Measurements from ENCODE around the gene TSPO2. TPM values are rescaled to one million over a fixed set of nuclear protein-coding genes. Genes with fewer than 3 reads are reported as not detected.

Gene TSPO2
- polyA plus RNA-seq, 1 donor (not counting 4 experiments of a cell fraction or from before 2014, with no cell fraction given) = not detected

DNA sequence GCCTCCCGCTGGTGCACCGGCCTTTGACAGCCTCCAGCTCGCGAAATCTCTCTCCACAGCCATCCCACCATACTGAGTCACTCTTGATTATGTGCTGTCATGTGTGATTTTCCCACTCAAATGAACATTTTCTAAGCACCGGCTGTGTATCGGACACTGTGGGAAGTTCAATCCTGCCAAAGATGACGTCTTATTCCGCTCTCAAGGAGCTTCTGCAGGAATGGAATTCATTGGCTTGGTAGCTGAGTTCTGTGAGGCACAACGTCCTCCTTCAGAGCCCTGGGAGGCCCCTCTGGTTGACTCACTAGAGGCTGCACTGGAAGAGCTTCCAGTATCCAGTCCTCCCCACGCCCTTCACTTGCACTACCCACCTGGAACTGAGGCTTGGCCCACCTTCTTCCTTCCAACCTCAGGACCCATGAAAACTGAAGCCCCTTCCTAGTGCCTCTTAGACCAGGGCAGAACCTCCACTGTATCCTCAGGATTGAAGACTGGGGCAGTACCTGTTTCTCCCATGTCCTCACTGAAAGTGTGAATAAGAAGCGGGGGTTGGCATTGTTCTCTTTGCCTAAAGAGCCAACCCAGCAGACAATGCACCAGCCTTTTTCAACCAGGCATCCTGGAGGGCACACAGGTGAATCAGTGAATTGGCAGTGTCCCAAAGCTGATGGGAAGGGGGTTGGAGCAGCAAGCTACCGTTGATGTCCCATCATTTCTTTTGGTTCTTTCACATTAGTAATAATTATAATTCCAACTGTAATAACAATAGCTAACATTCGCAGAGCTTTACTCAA, 5.0 kb upstream of the TSPO2 start:
- peak overlapping the region in 2 of 3 experiments; percentile 23 to 27 for H3K4me3 ChIP-seq (ENCODE audit: control insufficient read depth in 2 of 3, extremely low read depth in 1 of 3, insufficient read depth in 2 of 3, low read depth in 1 of 3, low read length in 3 of 3)
- no peak for TF ChIP-seq EZH2 (IDR thresholded peaks at IDR 0.05; ENCODE audit: low read length)
- TF ChIP-seq, protein P1, sequence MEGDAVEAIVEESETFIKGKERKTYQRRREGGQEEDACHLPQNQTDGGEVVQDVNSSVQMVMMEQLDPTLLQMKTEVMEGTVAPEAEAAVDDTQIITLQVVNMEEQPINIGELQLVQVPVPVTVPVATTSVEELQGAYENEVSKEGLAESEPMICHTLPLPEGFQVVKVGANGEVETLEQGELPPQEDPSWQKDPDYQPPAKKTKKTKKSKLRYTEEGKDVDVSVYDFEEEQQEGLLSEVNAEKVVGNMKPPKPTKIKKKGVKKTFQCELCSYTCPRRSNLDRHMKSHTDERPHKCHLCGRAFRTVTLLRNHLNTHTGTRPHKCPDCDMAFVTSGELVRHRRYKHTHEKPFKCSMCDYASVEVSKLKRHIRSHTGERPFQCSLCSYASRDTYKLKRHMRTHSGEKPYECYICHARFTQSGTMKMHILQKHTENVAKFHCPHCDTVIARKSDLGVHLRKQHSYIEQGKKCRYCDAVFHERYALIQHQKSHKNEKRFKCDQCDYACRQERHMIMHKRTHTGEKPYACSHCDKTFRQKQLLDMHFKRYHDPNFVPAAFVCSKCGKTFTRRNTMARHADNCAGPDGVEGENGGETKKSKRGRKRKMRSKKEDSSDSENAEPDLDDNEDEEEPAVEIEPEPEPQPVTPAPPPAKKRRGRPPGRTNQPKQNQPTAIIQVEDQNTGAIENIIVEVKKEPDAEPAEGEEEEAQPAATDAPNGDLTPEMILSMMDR (optimal IDR thresholded peaks at IDR 0.05 in 1 of 3, IDR thresholded peaks at IDR 0.05 in 1 of 3, conservative IDR thresholded peaks at IDR 0.05 in 1 of 3; ENCODE audit: extremely low read depth in 1 of 3, insufficient read depth in 2 of 3, low read length in 3 of 3) = peak in 1 of 3 experiments; percentile 27
- H4K20me1 ChIP-seq (ENCODE audit: control insufficient read depth, extremely low read depth, insufficient read depth, low read length) = no peaks in the 10 kb centered on the region
- peak overlapping the region; percentile 47 for H3K27ac ChIP-seq (ENCODE audit: control insufficient read depth, insufficient read depth, low read length)
- peaks cover 45% of the 10 kb centered on the region for H3K4me1 ChIP-seq (ENCODE audit: control insufficient read depth, extremely low read depth, insufficient read depth, low read length)
- H3K36me3 ChIP-seq (ENCODE audit: control insufficient read depth in 2 of 2, extremely low read depth in 1 of 2, insufficient read depth in 2 of 2, low read length in 2 of 2) = no peaks in the 10 kb centered on the region
- H3K79me2 ChIP-seq (ENCODE audit: control insufficient read depth, insufficient read depth, low read length) = no peaks in the 10 kb centered on the region
- dilution Hi-C loops (cut with MboI; ENCODE audit: extremely low pct_ligation_motif_present, low sequenced_read_pairs) = no loop called here
- H3K27me3 ChIP-seq (ENCODE audit: control insufficient read depth, extremely low read depth, insufficient read depth, low read length) = no peaks in the 10 kb centered on the region
- H3K9ac ChIP-seq (ENCODE audit: control insufficient read depth, extremely low read depth, insufficient read depth, low read length) = peak overlapping the region; percentile 16
- H3K9me1 ChIP-seq (ENCODE audit: control insufficient read depth, extremely low read depth, insufficient read depth, low read length) = no peaks in the 10 kb centered on the region
- no peak for FAIRE-seq
- DNase-seq (ENCODE audit: low read depth, low spot score) = no peak
- H2AFZ ChIP-seq (ENCODE audit: control insufficient read depth, low read length) = peak overlapping the region; percentile 36
- no peaks in the 10 kb centered on the region for H3K9me3 ChIP-seq (ENCODE audit: control insufficient read depth, low read depth, low read length)
- peak overlapping the region; percentile 70 for H3K4me2 ChIP-seq (ENCODE audit: control insufficient read depth, extremely low read depth, insufficient read depth, low read depth, low read length)

DNA sequence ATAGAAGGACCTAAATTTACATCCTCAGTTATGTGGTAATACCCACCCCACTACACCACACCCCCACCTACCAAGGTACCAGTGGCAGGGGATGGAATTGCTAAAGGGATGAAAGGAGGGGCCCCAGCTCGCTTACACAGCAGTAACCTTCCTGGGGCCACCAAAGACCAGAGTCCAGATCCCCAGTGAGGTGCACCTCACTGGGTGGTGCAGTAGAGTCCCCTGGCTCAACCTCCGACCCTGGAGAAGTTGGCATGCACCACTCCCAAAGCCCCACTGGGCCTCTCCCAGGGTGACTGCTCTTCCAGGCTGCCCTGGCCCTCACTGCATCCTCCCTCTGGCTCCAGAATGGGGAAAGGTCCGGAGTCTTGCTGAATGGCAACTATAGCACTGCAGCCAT, 4.1 kb upstream of the TSPO2 start:
- Histone ChIP-seq H3K4me3 (ENCODE audit: control insufficient read depth in 2 of 3, extremely low read depth in 1 of 3, insufficient read depth in 2 of 3, low read depth in 1 of 3, low read length in 3 of 3) (no peak overlapping the region), H3K27ac (ENCODE audit: control insufficient read depth, insufficient read depth, low read length) (no peak overlapping the region), H2AFZ (ENCODE audit: control insufficient read depth, low read length) (no peak overlapping the region), H3K27me3 (ENCODE audit: control insufficient read depth, extremely low read depth, insufficient read depth, low read length) (no peaks in the 10 kb centered on the region), H3K9me1 (ENCODE audit: control insufficient read depth, extremely low read depth, insufficient read depth, low read length) (no peaks in the 10 kb centered on the region), H3K9me3 (ENCODE audit: control insufficient read depth, low read depth, low read length) (no peaks in the 10 kb centered on the region), H3K9ac (ENCODE audit: control insufficient read depth, extremely low read depth, insufficient read depth, low read length) (no peak overlapping the region), H3K36me3 (ENCODE audit: control insufficient read depth in 2 of 2, extremely low read depth in 1 of 2, insufficient read depth in 2 of 2, low read length in 2 of 2) (no peaks in the 10 kb centered on the region), H3K4me1 (ENCODE audit: control insufficient read depth, extremely low read depth, insufficient read depth, low read length) (peaks cover 45% of the 10 kb centered on the region), H3K4me2 (ENCODE audit: control insufficient read depth, extremely low read depth, insufficient read depth, low read depth, low read length) (no peak overlapping the region), H3K79me2 (ENCODE audit: control insufficient read depth, insufficient read depth, low read length) (no peaks in the 10 kb centered on the region), H4K20me1 (ENCODE audit: control insufficient read depth, extremely low read depth, insufficient read depth, low read length) (no peaks in the 10 kb centered on the region)
- TF ChIP-seq, protein P1 (optimal IDR thresholded peaks at IDR 0.05 in 1 of 3, IDR thresholded peaks at IDR 0.05 in 1 of 3, conservative IDR thresholded peaks at IDR 0.05 in 1 of 3; ENCODE audit: extremely low read depth in 1 of 3, insufficient read depth in 2 of 3, low read length in 3 of 3) = no peak
- TF ChIP-seq EZH2 (IDR thresholded peaks at IDR 0.05; ENCODE audit: low read length) = no peak
- DNase-seq (ENCODE audit: low read depth, low spot score) = no peak
- no peak for FAIRE-seq
- dilution Hi-C loops (cut with MboI; ENCODE audit: extremely low pct_ligation_motif_present, low sequenced_read_pairs) = no loop called here

All from keratinocyte (primary cell).